Esophagus squamous epithelium (tissue), 4 donors: ENCODE data around the gene HOXD8.

ENCODE experiments used
- POLR2A ChIP-seq, 4 donors: fragments of 450-650 bp; IDR thresholded peaks; one replicate each; pipeline ENCODE4 v1.6.1; 2017; ENCODE audit warnings: antibody characterized with exemption in 4 of 4, mild to moderate bottlenecking in 4 of 4, moderate library complexity in 3 of 4
- TF ChIP-seq, protein P1 (sequence below), 6 experiments: fragments of 450-650 bp in 4 of 6; fragments of 200-600 bp in 2 of 6; sonication (generic) in 2 of 6; IDR thresholded peaks; one replicate each; pipeline ENCODE4 v1.5.1; 2016 to 2019; ENCODE audit warnings: antibody characterized with exemption in 6 of 6, mild to moderate bottlenecking in 4 of 6, moderate library complexity in 4 of 6

DNA sequence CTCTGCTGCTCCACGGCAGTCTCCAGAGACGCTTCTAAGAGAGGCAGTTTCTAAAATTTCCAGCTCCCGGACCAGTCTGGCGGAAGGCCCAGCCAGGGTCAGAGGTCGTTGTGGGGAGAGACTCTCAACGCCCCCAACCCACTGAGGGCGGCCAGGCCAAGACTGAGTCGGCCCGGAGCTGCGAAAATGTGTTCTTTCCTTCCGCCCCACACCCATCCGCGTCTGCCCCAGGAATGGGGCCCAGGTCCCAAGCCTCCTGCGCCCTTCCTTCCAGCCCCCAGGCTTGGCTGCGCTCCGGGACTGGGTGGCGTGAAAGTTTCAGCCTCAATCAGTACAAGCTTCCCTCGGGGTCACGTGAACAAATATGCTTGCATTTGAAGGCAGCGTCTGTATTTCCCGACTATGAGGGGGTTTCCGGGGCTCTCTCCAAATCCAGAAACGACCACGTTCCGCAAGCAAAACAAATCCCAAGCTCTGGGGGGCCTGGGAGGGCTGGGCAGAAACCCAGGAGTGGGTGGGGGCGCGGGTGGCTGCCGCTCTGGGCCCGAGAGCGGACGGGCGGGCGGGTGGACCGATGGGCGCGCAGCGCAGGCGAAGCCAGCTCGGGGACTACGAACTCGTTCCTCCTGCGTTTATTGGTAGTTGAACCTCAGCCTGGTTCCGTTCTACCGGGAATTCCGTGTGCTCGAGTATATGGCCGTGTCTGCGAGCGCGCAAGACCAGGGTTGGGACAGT, 30.9 kb downstream of the HOXD8 start:
- TF ChIP-seq, protein P1, sequence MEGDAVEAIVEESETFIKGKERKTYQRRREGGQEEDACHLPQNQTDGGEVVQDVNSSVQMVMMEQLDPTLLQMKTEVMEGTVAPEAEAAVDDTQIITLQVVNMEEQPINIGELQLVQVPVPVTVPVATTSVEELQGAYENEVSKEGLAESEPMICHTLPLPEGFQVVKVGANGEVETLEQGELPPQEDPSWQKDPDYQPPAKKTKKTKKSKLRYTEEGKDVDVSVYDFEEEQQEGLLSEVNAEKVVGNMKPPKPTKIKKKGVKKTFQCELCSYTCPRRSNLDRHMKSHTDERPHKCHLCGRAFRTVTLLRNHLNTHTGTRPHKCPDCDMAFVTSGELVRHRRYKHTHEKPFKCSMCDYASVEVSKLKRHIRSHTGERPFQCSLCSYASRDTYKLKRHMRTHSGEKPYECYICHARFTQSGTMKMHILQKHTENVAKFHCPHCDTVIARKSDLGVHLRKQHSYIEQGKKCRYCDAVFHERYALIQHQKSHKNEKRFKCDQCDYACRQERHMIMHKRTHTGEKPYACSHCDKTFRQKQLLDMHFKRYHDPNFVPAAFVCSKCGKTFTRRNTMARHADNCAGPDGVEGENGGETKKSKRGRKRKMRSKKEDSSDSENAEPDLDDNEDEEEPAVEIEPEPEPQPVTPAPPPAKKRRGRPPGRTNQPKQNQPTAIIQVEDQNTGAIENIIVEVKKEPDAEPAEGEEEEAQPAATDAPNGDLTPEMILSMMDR (IDR thresholded peaks at IDR 0.05): no peak
- no peak for TF ChIP-seq POLR2A (IDR thresholded peaks at IDR 0.05)
